Activated CD8-positive, alpha-beta memory T cell treated with anti-CD3 and anti-CD28 coated beads, Interleukin-2, amount 10 ng/mL, durations not matched to agents 7 days and 5 days (primary cell): ENCODE data around the gene TUBGCP5. TPM values are rescaled to one million over a fixed set of nuclear protein-coding genes. Genes with fewer than 3 reads are reported as not detected.
"Not testable (repeated sequence)": the region's sequence is repeated elsewhere in the genome, so short reads cannot be mapped to it uniquely, and the experiment has no call there.

Source experiments
- ATAC-seq: fragments of 150-1000 bp; cut with Tn5 transposase; one replicate; pipeline ENCODE4 v1.10.0; 2021; ENCODE audit warnings: moderate library complexity
- CTCF ChIA-PET: fragments of 350-600 bp; sonication (Branson Sonifier 250); formaldehyde crosslinking; loops from one replicate; lab custom pipeline; 2021; ENCODE audit warnings: antibody characterized with exemption; lab: Charles Lee
- DNase-seq: peaks from one replicate; pipeline ENCODE4 v3.0.0-alpha.2; 2020
- H3K27ac Mint-ChIP-seq: one replicate; pipeline ENCODE4 v1.8.0; 2021; ENCODE audit warnings: mild to moderate bottlenecking, mixed read lengths
- H3K27me3 Mint-ChIP-seq: one replicate; pipeline ENCODE4 v1.8.0; 2021; ENCODE audit warnings: mixed read lengths
- H3K36me3 Mint-ChIP-seq: one replicate; pipeline ENCODE4 v1.8.0; 2021; ENCODE audit warnings: mild to moderate bottlenecking, mixed read lengths
- H3K4me1 Mint-ChIP-seq: one replicate; pipeline ENCODE4 v1.8.0; 2021; ENCODE audit warnings: mixed read lengths
- H3K4me3 Mint-ChIP-seq: one replicate; pipeline ENCODE4 v1.8.0; 2021; ENCODE audit warnings: mild to moderate bottlenecking, moderate library complexity, mixed read lengths
- H3K9me3 Mint-ChIP-seq: one replicate; pipeline ENCODE4 v1.8.0; 2022; ENCODE audit warnings: low read depth, mixed read lengths
- total RNA-seq, 2 experiments: library from RNA; stranded (reverse); gene quantifications; one replicate each; pipeline ENCODE4 v1.2.3, GENCODE V29; 2021

The TUBGCP5 gene
- total RNA-seq, 2 experiments from 2014 or later = 18.6 to 20.5 TPM

DNA sequence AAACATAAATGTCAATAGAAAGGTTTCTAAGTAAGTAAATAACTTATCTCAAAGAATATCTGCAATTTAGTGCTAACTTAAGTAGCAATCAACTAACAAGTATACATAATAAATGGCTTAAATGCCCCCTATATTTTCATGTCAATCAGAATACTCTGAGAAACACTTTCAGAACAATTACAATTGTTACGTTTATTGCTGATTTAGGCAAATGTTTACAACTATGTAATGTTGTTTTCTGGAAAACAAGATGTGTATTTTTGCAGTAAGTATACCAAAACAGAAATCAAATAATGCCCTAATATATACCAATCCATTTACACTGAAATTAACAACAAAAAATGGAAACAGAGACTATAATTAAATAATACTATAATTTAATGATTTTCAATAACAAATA, 13.2 kb downstream of the TUBGCP5 start:
- Mint-ChIP-seq H3K36me3 (peaks cover 34% of the 10 kb centered on the region), H3K4me1 (no peaks in the 10 kb centered on the region), H3K9me3 (no peaks in the 10 kb centered on the region), H3K4me3 (no peak overlapping the region), H3K27me3 (no peaks in the 10 kb centered on the region), H3K27ac (no peak overlapping the region)
- DNase-seq (no peak), ATAC-seq (no peak)
- CTCF ChIA-PET = interaction anchor here (1.1 kb wide), 1 partner anchor 7 kb away, joined by 3 read pairs; no protein-coding TSS in a partner anchor

- no peaks in the 10 kb centered on the region for H3K27me3 Mint-ChIP-seq
- no peak for ATAC-seq
- no peak overlapping the region for H3K27ac Mint-ChIP-seq
- no peaks in the 10 kb centered on the region for H3K9me3 Mint-ChIP-seq
- DNase-seq = no peak
- H3K36me3 Mint-ChIP-seq = peaks cover 40% of the 10 kb centered on the region
- H3K4me3 Mint-ChIP-seq = no peak overlapping the region
- CTCF ChIA-PET = no interaction called here
- H3K4me1 Mint-ChIP-seq = no peaks in the 10 kb centered on the region
Observed at GRCh38 chr15:23022156-23022555, 17.2 kb downstream of the TUBGCP5 start.

DNA sequence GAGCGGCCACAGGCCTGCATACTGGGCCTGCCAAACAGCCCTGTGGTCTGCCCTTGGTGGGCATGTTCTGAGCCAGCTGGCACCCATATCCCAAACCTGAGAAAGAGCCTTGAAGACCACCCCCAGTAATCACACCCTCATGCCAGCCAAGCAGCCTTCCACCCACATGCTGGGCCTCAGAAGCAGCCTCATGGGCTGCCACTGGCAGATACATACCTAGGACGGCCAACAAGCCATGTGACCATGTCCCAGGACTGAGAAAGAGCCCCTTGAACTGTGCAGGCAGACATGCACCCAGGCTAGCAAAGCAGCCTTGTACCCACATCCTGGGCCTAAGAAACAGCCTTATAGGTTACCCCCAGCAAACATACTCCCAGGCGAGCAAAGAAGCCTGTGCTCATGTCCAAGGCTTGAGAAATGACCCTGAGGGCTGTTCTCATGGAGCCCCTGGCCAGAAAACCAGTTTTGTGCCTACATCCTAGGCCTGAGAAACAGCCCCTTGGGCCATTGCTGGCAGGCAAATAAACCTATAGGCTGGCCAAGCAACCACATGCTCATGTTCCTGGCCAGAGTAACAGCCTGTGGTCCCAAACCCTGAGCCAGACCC, 24.9 kb downstream of the TUBGCP5 start:
- H3K27ac Mint-ChIP-seq = no peak overlapping the region
- no peaks in the 10 kb centered on the region for H3K4me1 Mint-ChIP-seq
- no peak overlapping the region for H3K4me3 Mint-ChIP-seq
- peaks cover 28% of the 10 kb centered on the region for H3K36me3 Mint-ChIP-seq
- CTCF ChIA-PET = no interaction called here
- no peaks in the 10 kb centered on the region for H3K9me3 Mint-ChIP-seq
- ATAC-seq (no peak), DNase-seq (no peak)
- H3K27me3 Mint-ChIP-seq = no peaks in the 10 kb centered on the region

DNA sequence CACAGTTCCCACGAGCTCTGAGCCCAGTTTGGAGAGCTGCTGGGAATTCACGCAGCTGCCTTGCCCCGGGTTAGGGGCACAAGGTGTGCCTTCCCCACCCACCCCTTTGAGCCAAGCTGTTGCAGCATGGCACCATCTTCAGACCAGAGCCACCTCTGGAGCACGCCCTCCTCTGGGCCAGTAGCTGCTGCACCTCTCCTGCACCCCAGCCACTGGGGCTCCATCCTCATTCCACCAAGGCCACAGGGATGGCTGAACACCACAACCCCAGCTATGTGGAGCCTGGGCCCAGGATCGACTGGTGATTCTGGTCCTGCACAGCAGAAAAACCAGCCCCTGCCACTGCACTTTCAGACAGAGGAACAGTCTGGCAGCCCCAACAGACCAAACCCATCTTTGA, 25.7 kb downstream of the TUBGCP5 start:
- no peaks in the 10 kb centered on the region for H3K9me3 Mint-ChIP-seq
- no peaks in the 10 kb centered on the region for H3K4me1 Mint-ChIP-seq
- no peak overlapping the region for H3K27ac Mint-ChIP-seq
- CTCF ChIA-PET = no interaction called here
- no peaks in the 10 kb centered on the region for H3K27me3 Mint-ChIP-seq
- H3K4me3 Mint-ChIP-seq = no peak overlapping the region
- DNase-seq (no peak), ATAC-seq (no peak)
- H3K36me3 Mint-ChIP-seq = peaks cover 26% of the 10 kb centered on the region

DNA sequence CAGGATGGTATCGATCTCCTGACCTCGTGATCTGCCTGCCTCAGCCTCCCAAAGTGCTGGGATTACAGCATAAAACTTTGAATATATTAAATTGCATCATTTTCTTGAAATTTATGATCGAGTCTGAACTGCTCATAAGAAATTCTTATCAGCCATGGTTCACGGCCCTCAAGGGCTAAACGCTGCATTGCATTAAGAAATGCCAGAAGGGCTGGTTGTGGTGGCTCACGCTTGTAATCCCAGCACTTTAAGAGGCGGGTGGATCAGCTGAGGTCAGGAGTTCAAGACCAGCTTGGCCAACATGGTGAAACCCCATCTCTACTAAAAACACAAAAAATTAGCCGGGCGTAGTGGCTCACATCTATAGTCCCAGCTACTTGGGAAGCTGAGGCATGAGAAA, 26.8 kb downstream of the TUBGCP5 start:
- not testable (repeated sequence) for H3K27me3 Mint-ChIP-seq, H3K27ac Mint-ChIP-seq, DNase-seq, ATAC-seq, H3K4me1 Mint-ChIP-seq, H3K9me3 Mint-ChIP-seq, H3K4me3 Mint-ChIP-seq
- CTCF ChIA-PET = interaction anchor here (0.6 to 1.4 kb wide), 2 partner anchors 11 to 23 kb away, joined by 3 to 4 read pairs; no protein-coding TSS in a partner anchor
- peaks cover 28% of the 10 kb centered on the region for H3K36me3 Mint-ChIP-seq

DNA sequence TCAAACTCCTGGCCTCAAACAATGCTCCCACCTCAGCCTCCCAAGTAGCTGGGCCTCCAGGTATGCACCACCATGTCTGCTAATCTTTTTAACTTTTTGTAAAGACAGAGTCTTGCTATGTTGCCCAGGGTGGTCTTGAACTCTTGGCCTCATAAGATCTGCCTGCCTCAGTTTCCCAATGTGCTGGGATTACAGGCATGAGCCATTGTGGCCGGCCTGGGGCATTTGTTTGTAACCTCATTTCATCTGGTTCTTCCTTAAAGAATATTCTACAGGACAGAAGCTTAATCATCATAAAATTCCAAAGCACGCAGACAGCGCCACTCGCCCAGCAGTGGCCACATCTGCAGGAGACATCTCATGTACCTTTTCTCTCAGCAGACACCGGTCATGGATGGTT, 35.6 kb downstream of the TUBGCP5 start:
- Mint-ChIP-seq H3K36me3 (peaks cover 29% of the 10 kb centered on the region), H3K9me3 (no peaks in the 10 kb centered on the region)

DNA sequence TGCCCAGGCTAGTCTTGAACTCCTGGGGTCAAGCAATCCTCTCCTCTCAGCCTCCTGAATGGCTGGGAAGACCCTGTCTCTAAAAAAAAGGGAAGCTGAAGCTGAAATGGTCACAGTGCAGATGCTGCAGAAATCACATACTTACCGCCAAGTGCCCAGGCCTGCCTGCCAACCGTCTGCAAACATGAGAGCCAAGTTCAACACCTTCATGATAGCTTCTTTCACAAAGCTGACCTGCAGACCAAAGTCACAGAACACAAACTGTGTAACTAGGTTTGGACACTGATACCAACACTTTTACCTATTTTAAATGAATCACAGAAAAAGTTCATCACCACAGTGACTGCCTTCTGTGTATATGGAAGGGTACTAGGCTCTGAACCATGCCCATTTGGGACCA, 36.4 kb downstream of the TUBGCP5 start:
- Mint-ChIP-seq H3K36me3 (peaks cover 30% of the 10 kb centered on the region), H3K4me1 (no peaks in the 10 kb centered on the region), H3K9me3 (no peaks in the 10 kb centered on the region), H3K4me3 (no peak overlapping the region), H3K27me3 (no peaks in the 10 kb centered on the region), H3K27ac (no peak overlapping the region)
- CTCF ChIA-PET = interaction anchor here (1.1 kb wide), 1 partner anchor 35 kb away, joined by 3 read pairs; no protein-coding TSS in a partner anchor
- DNase-seq = no peak
- ATAC-seq = no peak

More for the DNA sequence above, 35.6 kb downstream of the TUBGCP5 start:
- no peak overlapping the region for H3K27ac Mint-ChIP-seq
- no peak overlapping the region for H3K4me3 Mint-ChIP-seq
- no peaks in the 10 kb centered on the region for H3K27me3 Mint-ChIP-seq
- CTCF ChIA-PET = interaction anchor here (0.9 kb wide), 1 partner anchor 32 kb away, joined by 3 read pairs; no protein-coding TSS in a partner anchor
- ATAC-seq = no peak
- H3K4me1 Mint-ChIP-seq = no peaks in the 10 kb centered on the region
- DNase-seq = no peak

DNA sequence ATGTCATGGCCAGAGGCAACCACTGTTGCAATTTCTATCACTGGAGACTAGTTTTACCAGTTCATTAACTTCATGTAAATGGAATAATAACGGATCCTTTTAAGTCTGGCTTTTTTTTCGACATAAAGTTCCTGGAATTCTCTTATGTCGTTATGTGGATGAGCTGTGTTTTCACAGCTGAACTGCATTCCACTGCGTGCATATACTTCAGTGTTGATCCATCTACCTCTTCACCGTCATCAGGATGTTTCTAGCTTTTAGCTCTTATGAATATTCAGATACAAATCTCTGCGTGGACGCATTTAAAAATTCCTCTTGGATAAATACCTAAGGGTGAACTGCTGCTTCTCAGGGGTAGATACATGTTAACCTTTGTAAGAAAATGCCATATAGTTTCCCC, 43.6 kb downstream of the TUBGCP5 start:
- no peak for DNase-seq
- Mint-ChIP-seq H3K4me3 (no peak overlapping the region), H3K4me1 (no peaks in the 10 kb centered on the region), H3K9me3 (no peaks in the 10 kb centered on the region), H3K27ac (no peak overlapping the region), H3K36me3 (peaks cover 26% of the 10 kb centered on the region), H3K27me3 (no peaks in the 10 kb centered on the region)
- no peak for ATAC-seq
- CTCF ChIA-PET = no interaction called here

DNA sequence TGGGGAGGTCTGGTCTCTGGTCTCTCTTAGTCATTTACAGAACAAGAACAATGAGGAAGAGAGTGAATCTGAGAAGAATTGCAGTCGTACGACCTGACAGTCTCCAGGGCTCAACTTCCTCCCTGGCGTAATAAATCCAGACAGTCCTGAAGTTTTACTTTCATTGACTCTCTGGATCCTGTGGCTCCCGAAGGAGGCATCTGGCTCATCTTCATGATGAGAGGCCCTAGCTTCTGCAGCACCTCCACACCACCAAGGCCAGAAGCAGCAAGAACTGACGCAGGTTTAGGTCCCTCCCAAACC, 47.4 kb downstream of the TUBGCP5 start:
- no peaks in the 10 kb centered on the region for H3K4me1 Mint-ChIP-seq
- H3K27ac Mint-ChIP-seq = no peak overlapping the region
- CTCF ChIA-PET = no interaction called here

GRCh38 chr15:22989576-22990477, 49.5 kb downstream of the TUBGCP5 start:
- ATAC-seq = no peak
- Mint-ChIP-seq H3K9me3 (no peaks in the 10 kb centered on the region), H3K4me1 (no peaks in the 10 kb centered on the region), H3K36me3 (peaks cover 8% of the 10 kb centered on the region), H3K27me3 (no peaks in the 10 kb centered on the region), H3K27ac (no peak overlapping the region), H3K4me3 (no peak overlapping the region)
- CTCF ChIA-PET = no interaction called here
- no peak for DNase-seq

More for the DNA sequence above, 47.4 kb downstream of the TUBGCP5 start:
- Mint-ChIP-seq H3K27me3 (no peaks in the 10 kb centered on the region), H3K36me3 (peaks cover 16% of the 10 kb centered on the region), H3K4me3 (no peak overlapping the region), H3K9me3 (no peaks in the 10 kb centered on the region)
- DNase-seq (no peak), ATAC-seq (no peak)

DNA sequence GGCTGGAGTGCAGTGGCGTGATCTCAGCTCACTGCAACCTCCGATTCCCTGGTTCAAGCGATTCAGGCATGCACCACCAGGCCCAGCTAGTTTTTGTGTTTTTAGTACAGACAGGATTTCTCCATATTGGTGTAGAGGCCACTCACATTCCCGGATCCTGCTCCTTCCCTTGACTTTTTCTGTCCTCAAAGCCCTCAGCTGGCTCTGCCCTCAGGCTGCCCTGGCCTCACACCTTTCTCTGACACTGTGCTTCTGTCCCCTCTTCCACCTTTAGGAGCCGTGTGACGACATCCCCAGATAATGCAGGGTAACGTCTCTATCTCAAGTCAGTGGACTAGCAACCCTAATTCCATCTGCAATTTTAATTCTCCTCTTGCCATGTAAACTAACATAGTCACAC, 50.6 kb downstream of the TUBGCP5 start:
- CTCF ChIA-PET = no interaction called here
- H3K36me3 Mint-ChIP-seq = peaks cover 4% of the 10 kb centered on the region
- no peak for DNase-seq

GRCh38 chr15:22981931-22982330, 57.4 kb downstream of the TUBGCP5 start:
- H3K36me3 Mint-ChIP-seq, CTCF ChIA-PET, H3K9me3 Mint-ChIP-seq, H3K4me3 Mint-ChIP-seq, ATAC-seq, DNase-seq, H3K27ac Mint-ChIP-seq: not testable (repeated sequence)
- peaks cover 31% of the 10 kb centered on the region for H3K27me3 Mint-ChIP-seq
- H3K4me1 Mint-ChIP-seq = peaks cover 17% of the 10 kb centered on the region

More for the DNA sequence above, 50.6 kb downstream of the TUBGCP5 start:
- Mint-ChIP-seq H3K4me3 (no peak overlapping the region), H3K4me1 (no peaks in the 10 kb centered on the region), H3K27me3 (no peaks in the 10 kb centered on the region), H3K9me3 (no peaks in the 10 kb centered on the region), H3K27ac (no peak overlapping the region)
- no peak for ATAC-seq

DNA sequence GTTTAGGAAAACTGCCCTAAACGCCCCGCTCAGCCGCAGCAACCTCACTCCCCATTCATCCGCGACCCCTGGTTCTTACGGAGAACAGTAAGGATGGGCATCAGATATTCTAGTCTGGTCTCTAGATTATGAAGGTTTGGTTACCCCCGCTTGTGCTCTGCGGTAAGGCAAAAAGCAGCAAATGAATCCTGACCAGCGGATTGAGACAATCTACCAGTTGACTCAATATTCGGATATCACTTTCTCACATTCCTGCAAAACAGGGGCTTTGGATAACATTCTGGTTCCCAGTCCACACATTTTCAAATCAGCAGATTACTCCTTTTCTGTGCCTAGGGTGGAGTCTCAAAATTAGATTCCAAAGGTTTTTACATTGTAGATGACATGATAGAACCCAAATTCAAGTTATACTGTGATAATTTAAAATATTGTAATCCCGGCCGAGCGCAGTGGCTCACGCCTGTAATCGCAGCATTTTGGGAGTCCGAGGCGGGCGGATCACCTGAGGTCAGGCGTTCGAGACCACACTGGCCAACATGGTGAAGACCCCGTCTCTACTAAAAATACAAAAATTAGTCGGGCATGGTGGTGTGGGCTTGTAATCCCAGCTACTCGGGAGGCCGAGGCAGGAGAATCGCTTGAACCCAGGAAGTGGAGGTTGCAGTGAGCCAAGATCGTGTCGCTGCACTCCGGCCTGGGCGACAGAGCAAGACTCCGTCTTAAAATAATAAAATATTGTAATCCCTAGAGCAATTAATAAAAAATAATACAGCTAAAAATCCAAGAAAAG, 58.1 kb downstream of the TUBGCP5 start:
- no peak for ATAC-seq
- Mint-ChIP-seq H3K27ac (no peak overlapping the region), H3K9me3 (no peaks in the 10 kb centered on the region), H3K4me3 (peak overlapping the region; percentile 65), H3K4me1 (peaks cover 17% of the 10 kb centered on the region), H3K36me3 (no peaks in the 10 kb centered on the region), H3K27me3 (peaks cover 31% of the 10 kb centered on the region)
- CTCF ChIA-PET = no interaction called here
- no peak for DNase-seq
